ENCODE results near the gene TNFAIP3. TPM values are rescaled to one million over a fixed set of nuclear protein-coding genes. Genes with fewer than 3 reads are reported as not detected.

Gene TNFAIP3
- total RNA-seq, 1 donor from 2014 or later, result 16.8 TPM

GRCh38 chr6:137902699-137903098 is 35.6 kb downstream of the TNFAIP3 start:
- Histone ChIP-seq H3K36me3 (ENCODE audit: insufficient read depth, low read length) (no peaks in the 10 kb centered on the region), H2AFZ (ENCODE audit: low read depth, low read length) (no peak overlapping the region), H3K9ac (ENCODE audit: low read length) (no peak overlapping the region), H4K20me1 (ENCODE audit: insufficient read depth, low read length) (no peaks in the 10 kb centered on the region), H3K79me2 (ENCODE audit: insufficient read depth, low read length) (no peaks in the 10 kb centered on the region), H3K27me3 (ENCODE audit: insufficient read depth, low read length) (no peaks in the 10 kb centered on the region), H3K27ac (ENCODE audit: low read depth, low read length) (no peak overlapping the region), H3K4me3 (ENCODE audit: insufficient read depth, low read depth, low read length) (no peak overlapping the region), H3K9me3 (ENCODE audit: insufficient read depth, low read depth, low read length) (no peaks in the 10 kb centered on the region), H3K4me2 (ENCODE audit: low read length) (no peak overlapping the region), H3K4me1 (ENCODE audit: insufficient read depth, low read length) (no peaks in the 10 kb centered on the region)
- no peaks in the 10 kb centered on the region for H3K36me3 Mint-ChIP-seq (ENCODE audit: low read depth, unreplicated experiment)
- no peaks in the 10 kb centered on the region for H3K27me3 Mint-ChIP-seq (ENCODE audit: low read depth, unreplicated experiment)
- no peak overlapping the region for H3K4me3 Mint-ChIP-seq (ENCODE audit: unreplicated experiment)
- H3K4me1 Mint-ChIP-seq (ENCODE audit: low read depth, unreplicated experiment), result peaks cover 10% of the 10 kb centered on the region
- H3K27ac Mint-ChIP-seq (ENCODE audit: unreplicated experiment), result no peak overlapping the region
- no peak for FAIRE-seq
- no peaks in the 10 kb centered on the region for H3K9me3 Mint-ChIP-seq (ENCODE audit: unreplicated experiment)
- TF ChIP-seq CTCF (IDR thresholded peaks at IDR 0.05; ENCODE audit: insufficient read depth, low read depth, low read length) (no peak), EZH2 (IDR thresholded peaks at IDR 0.05; ENCODE audit: insufficient read depth, low read length) (no peak)
- no peak for DNase-seq (ENCODE audit: low read depth)

- Mint-ChIP-seq H3K4me3 (ENCODE audit: unreplicated experiment) (no peak overlapping the region), H3K36me3 (ENCODE audit: low read depth, unreplicated experiment) (no peaks in the 10 kb centered on the region), H3K4me1 (ENCODE audit: low read depth, unreplicated experiment) (peaks cover 10% of the 10 kb centered on the region), H3K27ac (ENCODE audit: unreplicated experiment) (no peak overlapping the region), H3K9me3 (ENCODE audit: unreplicated experiment) (no peaks in the 10 kb centered on the region), H3K27me3 (ENCODE audit: low read depth, unreplicated experiment) (no peaks in the 10 kb centered on the region)
- Histone ChIP-seq H3K36me3 (ENCODE audit: insufficient read depth, low read length) (no peaks in the 10 kb centered on the region), H3K4me3 (ENCODE audit: insufficient read depth, low read depth, low read length) (no peak overlapping the region), H3K27me3 (ENCODE audit: insufficient read depth, low read length) (no peaks in the 10 kb centered on the region), H2AFZ (ENCODE audit: low read depth, low read length) (no peak overlapping the region), H3K9me3 (ENCODE audit: insufficient read depth, low read depth, low read length) (no peaks in the 10 kb centered on the region), H3K4me2 (ENCODE audit: low read length) (no peak overlapping the region), H4K20me1 (ENCODE audit: insufficient read depth, low read length) (no peaks in the 10 kb centered on the region), H3K4me1 (ENCODE audit: insufficient read depth, low read length) (no peaks in the 10 kb centered on the region), H3K79me2 (ENCODE audit: insufficient read depth, low read length) (no peaks in the 10 kb centered on the region), H3K9ac (ENCODE audit: low read length) (no peak overlapping the region), H3K27ac (ENCODE audit: low read depth, low read length) (no peak overlapping the region)
- TF ChIP-seq EZH2 (IDR thresholded peaks at IDR 0.05; ENCODE audit: insufficient read depth, low read length) (no peak), CTCF (IDR thresholded peaks at IDR 0.05; ENCODE audit: insufficient read depth, low read depth, low read length) (no peak)
- DNase-seq (ENCODE audit: low read depth) (no peak), FAIRE-seq (no peak)
These were observed 36.3 kb downstream of the TNFAIP3 start for GRCh38 chr6:137903274-137903932.

All from astrocyte (in vitro differentiated cells and primary cell).